GM23338 (cell line): ENCODE results near the gene OR52B6. TPM values are rescaled to one million over a fixed set of nuclear protein-coding genes. Genes with fewer than 3 reads are reported as not detected.
A peak's percentile ranks its signal among the peaks of the same experiment; 100 is the strongest.

Source experiments
- ATAC-seq: fragments of 200-7000 bp; cut with Tn5 transposase; 3 replicates; pipeline ENCODE4 v1.9.1; 2020
- DNase-seq: peaks from one replicate; pipeline ENCODE4 v3.0.0-alpha.2; 2015; ENCODE audit warnings: low spot score
- H2AFZ ChIP-seq: fragments of 200-600 bp; sonication (generic); 2 replicates; pipeline ENCODE4 v1.8.0; 2016; ENCODE audit warnings: antibody characterized with exemption, mild to moderate bottlenecking, moderate library complexity
- H3F3A ChIP-seq: fragments of 200-600 bp; sonication (generic); replicated peaks from 2 replicates; pipeline ENCODE4 v1.8.0; 2017; ENCODE audit warnings: antibody characterized with exemption, mixed run types, low read depth
- H3K27ac ChIP-seq: fragments of 200-600 bp; sonication (generic); 2 replicates; pipeline ENCODE4 v1.6.1; 2016; ENCODE audit warnings: low read depth
- H3K27me3 ChIP-seq: fragments of 200-600 bp; sonication (generic); 2 replicates; pipeline ENCODE4 v1.8.0; 2016; ENCODE audit warnings: mild to moderate bottlenecking, mixed run types, moderate library complexity; ENCODE audit not compliant: insufficient read depth
- H3K36me3 ChIP-seq: fragments of 200-600 bp; sonication (generic); 2 replicates; pipeline ENCODE4 v1.8.0; 2016; ENCODE audit warnings: mild to moderate bottlenecking; ENCODE audit not compliant: insufficient read depth
- H3K4me1 ChIP-seq: fragments of 200-600 bp; sonication (generic); 2 replicates; pipeline ENCODE4 v1.8.0; 2016; ENCODE audit warnings: mild to moderate bottlenecking, moderate library complexity; ENCODE audit not compliant: insufficient read depth
- H3K4me2 ChIP-seq: fragments of 200-600 bp; sonication (generic); 2 replicates; pipeline ENCODE4 v1.7.1; 2017; ENCODE audit warnings: mixed run types
- H3K4me3 ChIP-seq: fragments of 200-600 bp; sonication (generic); 2 replicates; pipeline ENCODE4 v1.6.1; 2016; ENCODE audit warnings: mixed run types
- H3K79me2 ChIP-seq: fragments of 200-600 bp; sonication (generic); replicated peaks from 2 replicates; pipeline ENCODE4 v1.8.0; 2017; ENCODE audit warnings: mild to moderate bottlenecking; ENCODE audit not compliant: insufficient read depth
- H3K9me2 ChIP-seq: fragments of 200-600 bp; sonication (generic); 2 replicates; pipeline ENCODE4 v1.8.0; 2017; ENCODE audit not compliant: insufficient read depth
- H4K20me1 ChIP-seq: fragments of 200-600 bp; sonication (generic); replicated peaks from 2 replicates; pipeline ENCODE4 v1.8.0; 2017; ENCODE audit warnings: mild to moderate bottlenecking; ENCODE audit not compliant: insufficient read depth
- H3K27ac Mint-ChIP-seq: 2 replicates; pipeline ENCODE4 v1.8.0; 2020; ENCODE audit warnings: inconsistent platforms, mild to moderate bottlenecking, moderate library complexity, mixed read lengths
- H3K27me3 Mint-ChIP-seq: 3 replicates; pipeline ENCODE4 v1.8.0; 2022; ENCODE audit warnings: low read depth, mild to moderate bottlenecking, moderate library complexity, mixed read lengths, inconsistent platforms; ENCODE audit not compliant: insufficient read depth, poor library complexity
- H3K36me3 Mint-ChIP-seq: 3 replicates; pipeline ENCODE4 v1.8.0; 2021; ENCODE audit warnings: low read depth, mild to moderate bottlenecking, inconsistent platforms, moderate library complexity, mixed read lengths
- H3K4me1 Mint-ChIP-seq: 3 replicates; pipeline ENCODE4 v1.8.0; 2020; ENCODE audit warnings: mild to moderate bottlenecking, inconsistent platforms, mixed read lengths
- H3K4me3 Mint-ChIP-seq: 3 replicates; pipeline ENCODE4 v1.8.0; 2021; ENCODE audit warnings: moderate library complexity, mild to moderate bottlenecking, inconsistent platforms, mixed read lengths
- H3K9me3 Mint-ChIP-seq: 3 replicates; pipeline ENCODE4 v1.8.0; 2020; ENCODE audit warnings: moderate library complexity, mild to moderate bottlenecking, inconsistent platforms, mixed read lengths
- CREB1 ChIP-seq: fragments of 250-450 bp; sonication (Bioruptor Pico); IDR thresholded peaks from 2 replicates; pipeline ENCODE4 v1.5.0; 2020; ENCODE audit warnings: low read depth, mild to moderate bottlenecking, moderate library complexity
- CTCF ChIP-seq, 2 experiments: fragments of 200-600 bp in 1 of 2; sonication (generic) in 1 of 2; conservative IDR thresholded peaks; 2 replicates each; pipeline versions ENCODE4 v1.5.1 to v1.6.1; 2016 to 2017; ENCODE audit warnings: antibody characterized with exemption in 2 of 2, low read depth in 2 of 2, mild to moderate bottlenecking in 2 of 2, moderate library complexity in 1 of 2
- ETS1 ChIP-seq: IDR thresholded peaks from 2 replicates; pipeline ENCODE4 v1.6.1; 2016; ENCODE audit warnings: antibody characterized with exemption
- EZH2 ChIP-seq: fragments of 200-600 bp; sonication (generic); IDR thresholded peaks from one replicate; pipeline ENCODE4 v1.8.0; 2017; ENCODE audit warnings: antibody characterized with exemption, mild to moderate bottlenecking, low read depth; ENCODE audit not compliant: unreplicated experiment
- EZH2phosphoT487 ChIP-seq: fragments of 200-600 bp; sonication (generic); IDR thresholded peaks from one replicate; pipeline ENCODE4 v1.8.1; 2018; ENCODE audit warnings: antibody characterized with exemption; ENCODE audit not compliant: unreplicated experiment
- JUNB ChIP-seq: IDR thresholded peaks from one replicate; pipeline ENCODE4 v1.6.1; 2016; ENCODE audit warnings: antibody characterized with exemption; ENCODE audit not compliant: unreplicated experiment
- POLR2AphosphoS5 ChIP-seq: IDR thresholded peaks from 2 replicates; pipeline ENCODE4 v1.6.1; 2016; ENCODE audit warnings: antibody characterized with exemption, low read depth
- REST ChIP-seq: IDR thresholded peaks from one replicate; pipeline ENCODE4 v1.6.1; 2018; ENCODE audit warnings: antibody characterized with exemption; ENCODE audit not compliant: unreplicated experiment
- STAT1 ChIP-seq: IDR thresholded peaks from one replicate; pipeline ENCODE4 v1.6.1; 2016; ENCODE audit warnings: antibody characterized with exemption; ENCODE audit not compliant: unreplicated experiment
- ZNF114 ChIP-seq: fragments of 250-450 bp; sonication (Bioruptor Pico); IDR thresholded peaks from 2 replicates; pipeline ENCODE4 v1.5.0; 2020; ENCODE audit warnings: mild to moderate bottlenecking, moderate library complexity
- ZNF331 ChIP-seq: fragments of 250-450 bp; sonication (Bioruptor Pico); IDR thresholded peaks from 2 replicates; pipeline ENCODE4 v1.5.0; 2020; ENCODE audit warnings: low read depth, mild to moderate bottlenecking, moderate library complexity
- polyA plus RNA-seq: library from polyadenylated mRNA; unstranded; fragments of >200 nt; fragmentation: Nextera tagmentation; extraction: Ambion mirVana; gene quantifications from 2 replicates; pipeline ENCODE4 v1.2.1, GENCODE V29; 2016
- total RNA-seq: library from RNA; depleted of rRNA; stranded (reverse); fragments of >200 nt; shearing (Covaris generic); gene quantifications from 2 replicates; pipeline ENCODE4 v1.2.3, GENCODE V29; 2014

OR52B6 gene
- total and polyA plus RNA-seq, 2 experiments from 2014 or later, result not detected

- no peaks in the 10 kb centered on the region for H3K4me1 ChIP-seq
- Mint-ChIP-seq H3K36me3 (no peaks in the 10 kb centered on the region; the same call in 2 of the 3 replicates), H3K9me3 (no peaks in the 10 kb centered on the region), H3K27me3 (no peaks in the 10 kb centered on the region), H3K4me3 (no peak overlapping the region), H3K27ac (no peak overlapping the region), H3K4me1 (no peaks in the 10 kb centered on the region)
- H3K27ac ChIP-seq, result no peak overlapping the region
- H4K20me1 ChIP-seq, result no peaks in the 10 kb centered on the region
- no peaks in the 10 kb centered on the region for H3K79me2 ChIP-seq
- H2AFZ ChIP-seq, result 0 out of 2 replicates have a peak overlapping the region, but pooled peaks have one; percentile 2
- no peaks in the 10 kb centered on the region for H3F3A ChIP-seq
- no peak for ATAC-seq
- H3K4me2 ChIP-seq, result no peak overlapping the region
- DNase-seq, result no peak
- no peaks in the 10 kb centered on the region for H3K27me3 ChIP-seq
- H3K4me3 ChIP-seq, result no peak overlapping the region
- no peaks in the 10 kb centered on the region for H3K9me2 ChIP-seq
- TF ChIP-seq CTCF (conservative IDR thresholded peaks at IDR 0.05; ENCODE audit: low read depth in 2 of 2) (no peak), ZNF331 (no peak), CREB1 (CRISPR knock-in tag) (no peak)
- no peaks in the 10 kb centered on the region for H3K36me3 ChIP-seq
Measured at GRCh38 chr11:5575152-5575551, 5.5 kb upstream of the OR52B6 start.

- Mint-ChIP-seq H3K9me3 (no peaks in the 10 kb centered on the region), H3K4me1 (no peaks in the 10 kb centered on the region), H3K27ac (no peak overlapping the region), H3K4me3 (no peak overlapping the region), H3K36me3 (no peaks in the 10 kb centered on the region; the same call in 2 of the 3 replicates), H3K27me3 (no peaks in the 10 kb centered on the region)
- Histone ChIP-seq H3F3A (no peaks in the 10 kb centered on the region), H4K20me1 (no peaks in the 10 kb centered on the region), H3K36me3 (no peaks in the 10 kb centered on the region), H2AFZ (no peak overlapping the region), H3K4me2 (no peak overlapping the region), H3K4me1 (no peaks in the 10 kb centered on the region), H3K27ac (no peak overlapping the region), H3K79me2 (no peaks in the 10 kb centered on the region), H3K27me3 (no peaks in the 10 kb centered on the region), H3K9me2 (peaks cover 3% of the 10 kb centered on the region; the same call in 1 of the 2 replicates), H3K4me3 (no peak overlapping the region)
- DNase-seq (no peak), ATAC-seq (no peak)
- no peak for TF ChIP-seq STAT1
- no peak for TF ChIP-seq EZH2
- TF ChIP-seq ZNF331, result no peak
- TF ChIP-seq CTCF (conservative IDR thresholded peaks at IDR 0.05; ENCODE audit: low read depth in 2 of 2), result no peak
- no peak for TF ChIP-seq JUNB
- no peak for TF ChIP-seq CREB1 (CRISPR knock-in tag)
- no peak for TF ChIP-seq EZH2phosphoT487
- TF ChIP-seq ZNF114 (CRISPR knock-in tag), result no peak
- TF ChIP-seq POLR2AphosphoS5, result no peak
- TF ChIP-seq ETS1, result no peak
- no peak for TF ChIP-seq REST
Measured at GRCh38 chr11:5577101-5577500, 3.6 kb upstream of the OR52B6 start.
